Activated T-cell treated with anti-CD3 and anti-CD28 coated beads, Interleukin-2, amount 50 U/mL, for 48 hours (primary cell): ENCODE results near the gene SERAC1.
A peak's percentile ranks its signal among the peaks of the same experiment; 100 is the strongest.
"Not testable (repeated sequence)": the region's sequence is repeated elsewhere in the genome, so short reads cannot be mapped to it uniquely, and the experiment has no call there.

Source experiments
- DNase-seq, 2 experiments: peaks; one replicate each; pipeline ENCODE4 v3.0.0-alpha.2; 2020

SERAC1 gene

DNA sequence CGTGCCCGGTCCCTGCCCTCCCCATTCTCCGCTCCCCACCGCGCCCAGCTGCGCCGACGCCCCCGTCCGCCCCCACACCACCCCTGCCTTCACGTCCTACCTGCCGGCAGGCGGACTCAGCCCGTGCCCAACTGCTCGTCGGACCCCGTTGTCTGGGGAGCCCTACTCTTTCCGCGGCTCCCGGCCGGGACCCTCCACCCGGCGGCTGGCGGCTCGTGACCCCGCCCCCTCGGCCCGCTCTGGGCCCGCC, at the start of gene SERAC1:
Gene SERAC1, minus strand, starts transcription at position 223 of the 250 bp plus-strand sequence. CDS start 9,899 bp downstream, outside the sequence.
- DNase-seq, result no peak

DNA sequence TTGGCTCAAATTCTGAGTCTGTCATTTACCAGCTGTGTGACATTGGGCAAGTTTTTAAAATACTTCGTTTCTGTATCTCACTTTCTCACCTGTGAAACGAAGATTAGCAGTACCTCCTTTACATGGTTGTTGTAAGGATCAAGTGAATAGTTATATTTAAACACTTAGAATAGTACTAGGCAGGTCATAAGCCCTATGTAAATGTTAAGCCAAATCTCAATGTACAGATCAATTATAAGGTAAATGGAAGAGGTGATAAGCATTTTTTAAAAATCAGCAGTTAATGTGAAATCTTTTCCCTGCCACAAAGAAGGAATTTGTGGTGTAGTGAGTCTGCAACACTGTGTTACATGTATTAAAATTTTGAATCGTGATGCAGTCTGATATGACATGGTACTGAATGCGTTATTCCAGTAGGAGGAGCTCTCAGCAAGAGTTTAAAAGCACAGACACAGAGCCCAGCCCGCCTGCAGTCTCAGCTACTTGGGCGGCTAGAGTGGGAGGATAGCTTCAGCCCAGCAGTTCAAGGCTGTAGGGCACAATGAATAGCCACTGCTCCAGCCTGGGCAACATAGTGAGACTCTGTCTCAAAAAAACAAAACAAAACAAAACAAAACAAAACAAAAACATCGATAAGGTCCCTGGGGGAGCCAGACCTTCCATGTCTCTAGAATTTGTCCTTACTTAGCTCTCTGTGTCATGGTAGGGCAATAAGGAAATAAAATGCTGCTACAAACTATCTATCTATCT, 46.0 kb upstream of the SERAC1 start:
- peak; percentile 61 to 66 for DNase-seq

- peak in 1 of 2 experiments; percentile 42 for DNase-seq
These were observed 43.4 kb upstream of the SERAC1 start for GRCh38 chr6:158211273-158212055.

- peak; percentile 30 to 35 for DNase-seq
These were observed 41.7 kb upstream of the SERAC1 start for GRCh38 chr6:158209582-158210333.

GRCh38 chr6:158208226-158209030, 40.4 kb upstream of the SERAC1 start:
- DNase-seq, result not testable (repeated sequence)

GRCh38 chr6:158207422-158207788, 39.3 kb upstream of the SERAC1 start:
- DNase-seq, result peak; percentile 48 to 50

DNA sequence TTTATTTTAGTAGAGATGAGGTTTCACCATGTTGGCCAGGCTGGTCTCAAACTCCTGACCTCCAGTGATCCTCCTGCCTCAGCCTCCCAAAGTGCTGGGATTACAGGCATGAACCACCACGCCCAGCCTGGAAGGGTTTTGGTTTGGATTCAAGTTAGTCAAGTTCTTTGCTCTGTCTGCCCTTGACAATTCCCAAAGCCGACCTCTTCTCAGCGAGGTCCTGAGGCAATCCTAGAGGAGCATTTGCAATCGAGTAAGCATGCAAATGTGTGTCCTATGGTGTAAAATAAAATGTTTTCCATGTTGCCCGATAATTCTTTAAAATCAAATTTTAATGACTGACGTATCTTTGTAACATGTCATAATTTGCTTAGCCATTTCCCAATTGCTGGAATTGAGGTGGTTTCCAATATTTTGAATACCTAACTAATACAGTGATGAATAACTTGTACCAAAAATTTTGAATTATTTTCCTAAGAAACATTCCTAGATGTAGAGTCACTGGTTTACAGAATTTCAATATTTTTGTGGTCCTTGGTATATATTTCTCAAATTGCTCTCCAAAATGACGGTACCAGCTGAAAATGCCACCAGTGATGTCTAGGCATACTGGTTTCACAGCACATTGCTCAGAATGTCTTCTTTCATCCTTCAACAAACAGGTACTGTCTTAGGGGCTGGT, 38.8 kb upstream of the SERAC1 start:
- no peak for DNase-seq

- DNase-seq, result no peak
These were observed 37.3 kb upstream of the SERAC1 start for GRCh38 chr6:158205169-158205944.

- no peak for DNase-seq
These were observed 30.4 kb upstream of the SERAC1 start for GRCh38 chr6:158198461-158198860.

- no peak for DNase-seq
These were observed 26.6 kb upstream of the SERAC1 start for GRCh38 chr6:158194487-158195280.

GRCh38 chr6:158191761-158192160, 23.7 kb upstream of the SERAC1 start:
- DNase-seq, result no peak

- no peak for DNase-seq
These were observed 23.0 kb upstream of the SERAC1 start for GRCh38 chr6:158191032-158191431.

DNA sequence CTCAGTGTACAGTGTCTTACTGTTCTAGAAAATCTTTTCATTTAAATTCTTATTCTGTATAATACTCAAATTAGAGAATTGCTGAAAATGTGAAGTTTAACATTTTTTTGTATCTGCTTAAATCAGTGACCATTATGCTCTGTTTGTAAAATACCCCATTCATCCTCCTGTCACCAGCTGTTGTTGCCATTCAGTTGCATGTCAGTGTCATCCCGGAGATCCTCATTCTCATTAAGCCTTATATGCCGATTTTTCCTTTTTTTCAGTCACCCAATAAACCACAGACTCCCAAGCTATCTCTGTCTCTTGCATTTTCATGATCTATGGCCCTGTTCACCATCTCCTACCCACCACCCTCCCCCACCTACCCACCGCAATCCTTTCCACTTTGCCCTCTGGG, 20.5 kb upstream of the SERAC1 start:
- no peak for DNase-seq

- no peak for DNase-seq
These were observed 17.8 kb upstream of the SERAC1 start for GRCh38 chr6:158185729-158186456.

- DNase-seq, result no peak
These were observed 16.5 kb upstream of the SERAC1 start for GRCh38 chr6:158184608-158185007.

- not testable (repeated sequence) for DNase-seq
These were observed 15.3 kb upstream of the SERAC1 start for GRCh38 chr6:158183174-158183972.

GRCh38 chr6:158177712-158178111, 9.7 kb upstream of the SERAC1 start:
- not testable (repeated sequence) for DNase-seq

DNA sequence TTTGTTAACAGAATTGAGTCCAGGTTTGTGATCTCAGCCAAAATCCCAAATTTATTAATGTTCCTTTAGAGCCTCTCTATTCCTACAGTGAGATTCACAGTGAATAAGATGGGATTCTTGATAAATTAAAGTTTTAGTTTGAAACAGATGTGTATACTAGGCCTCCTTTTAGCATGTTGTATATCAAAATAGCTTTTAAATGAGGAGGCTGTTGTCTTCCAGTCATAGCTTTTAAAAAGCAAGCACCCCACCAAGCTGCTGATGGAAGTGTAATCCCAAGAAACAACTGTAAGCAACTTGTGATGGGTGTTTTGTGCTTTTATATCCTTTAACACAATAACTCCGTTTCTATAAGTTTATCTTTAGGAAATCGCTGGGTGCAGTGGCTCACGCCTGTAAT, 7.0 kb upstream of the SERAC1 start:
- no peak for DNase-seq

DNA sequence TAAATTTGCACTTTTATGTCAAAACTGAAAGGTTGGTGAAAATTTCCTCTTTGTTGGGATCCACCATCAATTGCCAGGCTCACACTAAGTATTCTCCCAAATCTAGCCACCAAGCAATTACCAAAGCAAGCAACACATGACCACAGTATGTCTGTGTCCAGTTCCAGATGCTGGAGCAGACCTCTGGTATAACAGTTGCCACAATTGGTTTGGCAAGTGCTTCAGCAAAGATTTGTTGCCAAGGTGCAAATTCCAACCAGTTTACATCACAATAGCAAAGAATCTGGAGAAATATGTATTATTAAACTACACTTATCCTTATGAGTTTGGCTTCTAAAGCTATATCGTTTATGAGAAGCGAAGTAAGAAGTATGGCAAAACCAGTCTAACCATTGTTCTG, 6.5 kb upstream of the SERAC1 start:
- DNase-seq, result no peak
